Smooth muscle cell (in vitro differentiated cells): ENCODE measurements around the gene LMNTD2. TPM values are rescaled to one million over a fixed set of nuclear protein-coding genes. Genes with fewer than 3 reads are reported as not detected.

Experiments used
- DNase-seq: peaks from one replicate; lab custom pipeline; 2025; ENCODE audit not compliant: unreplicated experiment; lab: John Stamatoyannopoulos, UW
- H2AFZ ChIP-seq: fragments of 200-600 bp; sonication (generic); 2 replicates; pipeline ENCODE4 v1.6.0; 2016; ENCODE audit warnings: antibody characterized with exemption, low read depth, mild to moderate bottlenecking
- H3F3A ChIP-seq: fragments of 200-600 bp; sonication (generic); 2 replicates; pipeline ENCODE4 v1.6.0; 2017; ENCODE audit warnings: antibody characterized with exemption, low read depth
- H3K27ac ChIP-seq: fragments of 200-600 bp; sonication (generic); 2 replicates; pipeline ENCODE4 v1.5.1; 2016; ENCODE audit warnings: low read depth, mild to moderate bottlenecking
- H3K27me3 ChIP-seq: fragments of 200-600 bp; sonication (generic); 2 replicates; pipeline ENCODE4 v1.6.1; 2016; ENCODE audit warnings: low read depth, mild to moderate bottlenecking
- H3K36me3 ChIP-seq: fragments of 200-600 bp; sonication (generic); 2 replicates; pipeline ENCODE4 v1.5.1; 2016; ENCODE audit warnings: low read depth
- H3K4me1 ChIP-seq: fragments of 200-600 bp; sonication (generic); 2 replicates; pipeline ENCODE4 v1.5.1; 2016; ENCODE audit warnings: low read depth
- H3K4me2 ChIP-seq: fragments of 200-600 bp; sonication (generic); 2 replicates; pipeline ENCODE4 v1.6.0; 2016; ENCODE audit warnings: mild to moderate bottlenecking
- H3K4me3 ChIP-seq: fragments of 200-600 bp; sonication (generic); 2 replicates; pipeline ENCODE4 v1.5.1; 2016; ENCODE audit warnings: mild to moderate bottlenecking
- H3K79me2 ChIP-seq: fragments of 200-600 bp; sonication (generic); 2 replicates; pipeline ENCODE4 v1.6.0; 2016; ENCODE audit warnings: low read depth, mild to moderate bottlenecking
- H3K9ac ChIP-seq: fragments of 200-600 bp; sonication (generic); 2 replicates; pipeline ENCODE4 v1.6.0; 2016; ENCODE audit warnings: low read depth
- H3K9me3 ChIP-seq: fragments of 200-600 bp; sonication (generic); replicated peaks from 2 replicates; pipeline ENCODE4 v1.5.1; 2016; ENCODE audit warnings: low read depth
- H4K20me1 ChIP-seq: fragments of 200-600 bp; sonication (generic); 2 replicates; pipeline ENCODE4 v1.6.0; 2016; ENCODE audit warnings: low read depth
- WGBS: methylation state at CpG from one replicate; pipeline ENCODE4 v1.1.7; 2016; ENCODE audit warnings: low lambda C conversion rate; 5-methylcytosine and 5-hydroxymethylcytosine counted together
- polyA plus RNA-seq: library from polyadenylated mRNA; unstranded; fragments of >200 nt; fragmentation: Nextera tagmentation; extraction: Ambion mirVana; gene quantifications from 2 replicates; pipeline ENCODE4 v1.2.1, GENCODE V29; 2016
- total RNA-seq: library from RNA; depleted of rRNA; stranded (reverse); fragments of >200 nt; gene quantifications from 2 replicates; pipeline ENCODE4 v1.2.3, GENCODE V29; 2014
- TF ChIP-seq, protein P1 (sequence below): fragments of 200-600 bp; sonication (generic); IDR thresholded peaks from 2 replicates; pipeline ENCODE4 v1.5.1; 2017; ENCODE audit warnings: borderline replicate concordance, mild to moderate bottlenecking, antibody characterized with exemption; ENCODE audit not compliant: insufficient read depth, poor library complexity, severe bottlenecking

The LMNTD2 gene
- total and polyA plus RNA-seq, 2 experiments from 2014 or later, result 3.6 TPM; not detected in 1

DNA sequence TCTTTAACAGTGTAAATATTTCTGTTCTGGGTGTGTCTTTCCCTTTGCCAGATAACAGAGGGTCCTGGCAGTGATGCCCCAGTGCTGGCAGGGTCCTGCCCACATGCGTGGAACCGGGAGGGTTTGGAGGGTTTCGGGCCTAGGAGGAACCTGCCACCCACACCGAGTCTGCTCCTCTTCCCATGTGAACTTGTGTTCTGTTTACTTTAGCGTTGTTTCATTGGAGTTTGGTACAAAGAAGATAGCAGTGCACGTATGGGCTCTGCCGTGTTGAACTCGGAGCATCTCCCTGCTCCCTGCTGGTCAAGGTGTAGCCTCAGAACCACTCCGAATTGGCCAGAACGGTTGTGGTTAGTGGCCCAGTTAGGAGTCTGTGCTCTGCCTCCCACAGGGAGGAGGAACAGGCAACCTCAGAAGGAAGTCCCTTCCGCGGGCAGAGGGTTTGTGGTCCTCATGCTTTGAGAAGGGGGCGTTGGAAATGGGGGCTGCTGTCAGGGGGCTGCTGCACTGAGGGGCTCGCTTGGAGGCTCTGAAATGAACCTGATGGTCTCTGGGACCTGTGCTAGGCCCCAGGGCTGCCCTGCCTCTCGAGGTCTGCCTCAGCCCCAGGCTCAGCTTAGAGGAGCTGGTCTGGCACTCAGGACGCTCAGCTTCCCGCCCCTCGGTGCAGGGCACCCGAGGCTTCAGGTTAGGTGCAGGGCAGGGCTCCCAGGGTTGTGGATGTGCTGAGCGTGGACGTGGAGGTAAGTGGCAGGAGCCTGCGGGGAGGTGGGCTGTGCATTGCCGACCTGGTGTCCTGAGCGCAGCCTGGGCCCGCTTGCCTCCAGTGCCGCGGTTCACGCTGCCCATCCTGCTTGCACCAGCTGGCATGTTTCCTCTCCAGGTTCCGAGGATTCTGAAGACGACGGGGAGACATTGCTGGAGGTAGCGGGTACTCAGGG is 26.1 kb upstream of the LMNTD2 start:
- DNase-seq, result no peak
- TF ChIP-seq, protein P1, sequence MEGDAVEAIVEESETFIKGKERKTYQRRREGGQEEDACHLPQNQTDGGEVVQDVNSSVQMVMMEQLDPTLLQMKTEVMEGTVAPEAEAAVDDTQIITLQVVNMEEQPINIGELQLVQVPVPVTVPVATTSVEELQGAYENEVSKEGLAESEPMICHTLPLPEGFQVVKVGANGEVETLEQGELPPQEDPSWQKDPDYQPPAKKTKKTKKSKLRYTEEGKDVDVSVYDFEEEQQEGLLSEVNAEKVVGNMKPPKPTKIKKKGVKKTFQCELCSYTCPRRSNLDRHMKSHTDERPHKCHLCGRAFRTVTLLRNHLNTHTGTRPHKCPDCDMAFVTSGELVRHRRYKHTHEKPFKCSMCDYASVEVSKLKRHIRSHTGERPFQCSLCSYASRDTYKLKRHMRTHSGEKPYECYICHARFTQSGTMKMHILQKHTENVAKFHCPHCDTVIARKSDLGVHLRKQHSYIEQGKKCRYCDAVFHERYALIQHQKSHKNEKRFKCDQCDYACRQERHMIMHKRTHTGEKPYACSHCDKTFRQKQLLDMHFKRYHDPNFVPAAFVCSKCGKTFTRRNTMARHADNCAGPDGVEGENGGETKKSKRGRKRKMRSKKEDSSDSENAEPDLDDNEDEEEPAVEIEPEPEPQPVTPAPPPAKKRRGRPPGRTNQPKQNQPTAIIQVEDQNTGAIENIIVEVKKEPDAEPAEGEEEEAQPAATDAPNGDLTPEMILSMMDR, result no peak
- Histone ChIP-seq H3K27me3 (no peaks in the 10 kb centered on the region), H3K4me3 (no peak overlapping the region), H3K36me3 (peaks cover 6% of the 10 kb centered on the region), H3K27ac (peak overlapping the region; percentile 95), H3F3A (no peaks in the 10 kb centered on the region), H3K79me2 (peaks cover 58% of the 10 kb centered on the region), H3K9me3 (no peaks in the 10 kb centered on the region), H3K4me1 (no peaks in the 10 kb centered on the region), H3K4me2 (no peak overlapping the region), H3K9ac (no peak overlapping the region), H4K20me1 (peaks cover 98% of the 10 kb centered on the region), H2AFZ (no peak overlapping the region)
- 98% methylated on average over 32 of the region's 32 CpGs for WGBS

DNA sequence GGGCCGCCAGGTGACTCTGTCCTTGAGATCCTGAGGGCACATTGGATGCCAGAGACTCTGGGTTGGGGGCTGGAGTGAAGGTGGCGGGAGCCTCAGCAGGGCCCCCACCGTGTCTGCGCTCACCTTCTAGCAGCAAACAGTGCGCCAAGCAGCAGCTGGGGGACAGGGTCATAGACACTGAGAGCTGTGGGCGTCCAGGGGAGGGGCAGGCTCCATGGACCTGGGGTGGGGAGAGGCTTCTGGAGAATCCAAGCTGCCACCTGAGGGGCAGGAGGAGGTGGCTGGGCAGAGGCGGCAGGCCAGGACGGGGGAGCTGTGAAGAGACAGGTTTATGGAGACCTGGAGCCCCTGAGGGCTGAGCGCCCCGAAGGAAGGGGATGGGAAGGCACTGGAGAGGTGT is 23.7 kb upstream of the LMNTD2 start:
- Histone ChIP-seq H3K9ac (no peak overlapping the region), H3K36me3 (peaks cover 6% of the 10 kb centered on the region), H3K27ac (no peak overlapping the region), H2AFZ (no peak overlapping the region), H3K79me2 (peaks cover 62% of the 10 kb centered on the region), H3K4me2 (no peak overlapping the region), H3K4me3 (no peak overlapping the region), H3F3A (no peaks in the 10 kb centered on the region), H3K9me3 (no peaks in the 10 kb centered on the region), H3K27me3 (no peaks in the 10 kb centered on the region), H3K4me1 (no peaks in the 10 kb centered on the region), H4K20me1 (peaks cover 98% of the 10 kb centered on the region)
- TF ChIP-seq, protein P1, result no peak
- WGBS, result 98% methylated on average over 9 of the region's 10 CpGs
- DNase-seq, result no peak

DNA sequence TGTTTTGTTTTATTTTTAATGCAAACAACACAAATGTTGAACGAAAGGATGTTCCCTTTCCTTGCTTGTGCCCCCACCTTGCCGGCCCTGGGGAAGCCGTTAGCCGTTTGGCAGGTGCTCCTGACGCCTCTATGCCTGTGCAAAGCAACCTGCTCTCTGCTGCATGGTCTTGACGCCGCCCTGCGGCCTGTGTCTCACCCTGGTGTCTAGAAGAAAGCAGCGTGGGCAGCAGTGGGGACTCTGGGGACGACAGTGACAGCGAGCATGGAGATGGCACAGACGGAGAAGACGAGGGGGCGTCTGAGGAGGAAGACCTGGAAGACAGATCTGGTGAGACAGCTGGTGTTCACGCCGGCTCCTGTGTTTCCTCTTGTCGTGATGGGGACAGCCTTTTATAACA is 21.2 kb upstream of the LMNTD2 start:
- Histone ChIP-seq H3K4me2 (no peak overlapping the region), H3K9me3 (no peaks in the 10 kb centered on the region), H3K27ac (no peak overlapping the region), H3K9ac (no peak overlapping the region), H4K20me1 (peaks cover 98% of the 10 kb centered on the region), H3K4me1 (peaks cover 9% of the 10 kb centered on the region), H3K27me3 (no peaks in the 10 kb centered on the region), H2AFZ (no peak overlapping the region), H3K79me2 (peaks cover 78% of the 10 kb centered on the region), H3F3A (no peaks in the 10 kb centered on the region), H3K4me3 (no peak overlapping the region), H3K36me3 (no peaks in the 10 kb centered on the region)
- TF ChIP-seq, protein P1, result no peak
- 87% methylated on average over 17 of the region's 17 CpGs for WGBS
- DNase-seq, result no peak
